Activated CD4-positive, alpha-beta T cell treated with anti-CD3 and anti-CD28 coated beads for 24 hours (primary cell): Measurements from ENCODE around the gene CRTAC1.

Source experiments
- DNase-seq, 2 donors: peaks; one replicate each; pipeline ENCODE4 v3.0.0-alpha.2; 2020; ENCODE audit warnings: low read depth in 2 of 2

CRTAC1 gene

GRCh38 chr10:97923476-97923875, 106.9 kb downstream of the CRTAC1 start:
- no peak for DNase-seq

GRCh38 chr10:97923057-97923456, 107.4 kb downstream of the CRTAC1 start:
- DNase-seq, result no peak

GRCh38 chr10:97922022-97922758, 108.2 kb downstream of the CRTAC1 start:
- no peak for DNase-seq

- no peak for DNase-seq
Observed at GRCh38 chr10:97921581-97922021, 108.8 kb downstream of the CRTAC1 start.

GRCh38 chr10:97920865-97921264, 109.6 kb downstream of the CRTAC1 start:
- DNase-seq, result no peak

GRCh38 chr10:97919012-97919411, 111.4 kb downstream of the CRTAC1 start:
- no peak for DNase-seq

GRCh38 chr10:97916586-97916985, 113.8 kb downstream of the CRTAC1 start:
- no peak for DNase-seq

- no peak for DNase-seq
Observed at GRCh38 chr10:97915346-97916131, 114.9 kb downstream of the CRTAC1 start.

GRCh38 chr10:97914837-97915211, 115.6 kb downstream of the CRTAC1 start:
- peak; percentile 74 to 76 for DNase-seq

- no peak for DNase-seq
Observed at GRCh38 chr10:97914171-97914836, 116.1 kb downstream of the CRTAC1 start.

- DNase-seq, result no peak
Observed at GRCh38 chr10:97913614-97914013, 116.8 kb downstream of the CRTAC1 start.

GRCh38 chr10:97913193-97913592, 117.2 kb downstream of the CRTAC1 start:
- no peak for DNase-seq

GRCh38 chr10:97911217-97911616, 119.2 kb downstream of the CRTAC1 start:
- DNase-seq, result no peak

GRCh38 chr10:97910661-97911060, 119.8 kb downstream of the CRTAC1 start:
- no peak for DNase-seq

- DNase-seq, result no peak
Observed at GRCh38 chr10:97907830-97908229, 122.6 kb downstream of the CRTAC1 start.

GRCh38 chr10:97907211-97907610, 123.2 kb downstream of the CRTAC1 start:
- no peak for DNase-seq

GRCh38 chr10:97905276-97905675, 125.1 kb downstream of the CRTAC1 start:
- DNase-seq, result no peak

GRCh38 chr10:97904576-97904975, 125.8 kb downstream of the CRTAC1 start:
- no peak for DNase-seq

- no peak for DNase-seq
Observed at GRCh38 chr10:97904018-97904381, 126.4 kb downstream of the CRTAC1 start.

GRCh38 chr10:97903128-97904017, 127.0 kb downstream of the CRTAC1 start:
- DNase-seq, result no peak

- DNase-seq, result no peak
Observed at GRCh38 chr10:97901381-97901780, 129.0 kb downstream of the CRTAC1 start.

- no peak for DNase-seq
Observed at GRCh38 chr10:97898429-97898828, 132.0 kb downstream of the CRTAC1 start.
